Spinal cord (tissue), 10 donors: ENCODE results near the gene MYT1. TPM values are rescaled to one million over a fixed set of nuclear protein-coding genes. Genes with fewer than 3 reads are reported as not detected.

Experiments used
- DNase-seq, 6 donors: peaks; one replicate each; pipeline versions ENCODE4 v3.0.0 to v3.0.0-alpha.2; 2013 to 2015; ENCODE audit warnings: low spot score in 6 of 6, low read depth in 4 of 6
- H3K27ac ChIP-seq: one replicate; pipeline ENCODE4 v1.5.1; 2013; ENCODE audit warnings: low read depth, low read length, control low read depth
- H3K27me3 ChIP-seq: one replicate; pipeline ENCODE4 v1.6.1; 2013; ENCODE audit warnings: low read length; ENCODE audit not compliant: control insufficient read depth, insufficient read depth
- H3K36me3 ChIP-seq: one replicate; pipeline ENCODE4 v1.6.1; 2013; ENCODE audit warnings: low read length; ENCODE audit not compliant: control insufficient read depth, insufficient read depth
- H3K4me1 ChIP-seq: one replicate; pipeline ENCODE4 v1.6.1; 2013; ENCODE audit warnings: low read length; ENCODE audit not compliant: control insufficient read depth, insufficient read depth
- H3K4me3 ChIP-seq: one replicate; pipeline ENCODE4 v1.5.1; 2013; ENCODE audit warnings: low read depth, low read length, control low read depth
- H3K9me3 ChIP-seq: one replicate; pipeline ENCODE4 v1.6.1; 2013; ENCODE audit warnings: low read length; ENCODE audit not compliant: control insufficient read depth, insufficient read depth
- WGBS: methylation state at CpG from one replicate; pipeline ENCODE4 v1.1.5; 2013; ENCODE audit warnings: missing lambda C conversion rate; ENCODE audit not compliant: insufficient coverage; 5-methylcytosine and 5-hydroxymethylcytosine counted together
- polyA plus RNA-seq, 2 donors: library from polyadenylated mRNA; unstranded; fragments of 120-200 nt; gene quantifications; one replicate each; pipeline ENCODE4 v1.2.1, GENCODE V29; 2013; ENCODE audit not compliant: insufficient read length in 2 of 2
- total RNA-seq, 2 donors: library from RNA; depleted of rRNA in 1 of 2; stranded (reverse); fragments of 120-200 nt in 1 of 2; fragments of >200 nt in 1 of 2; gene quantifications; one replicate each; pipeline versions ENCODE4 v1.2.3 to v1.2.4, GENCODE V29; 2013 to 2014
- donor health status: healthy.

MYT1 gene
- total and polyA plus RNA-seq, 4 donors: 6.1 to 21.4 (median 13.5) TPM

DNA sequence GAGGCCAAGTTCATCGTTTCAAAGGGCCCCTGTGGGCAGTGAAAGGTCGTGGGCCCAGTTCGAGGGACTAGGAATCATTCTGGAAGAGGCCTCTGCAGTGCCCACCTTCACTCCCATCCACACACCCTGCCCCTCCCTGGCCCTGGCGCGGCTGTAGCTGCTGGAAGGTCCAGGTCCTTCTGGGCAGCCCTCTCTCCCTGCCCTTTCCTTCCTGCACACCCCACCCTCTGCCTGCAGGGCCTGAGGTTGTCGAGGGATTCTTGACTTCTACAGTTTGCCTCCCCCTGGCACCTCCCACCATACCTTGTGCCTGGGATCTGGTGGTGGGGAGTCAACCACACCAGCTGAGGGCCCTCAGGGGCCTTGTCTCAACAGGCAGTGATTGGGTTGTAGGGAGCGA, 4.5 kb upstream of the MYT1 start:
- 59% methylated on average over 6 of the region's 7 CpGs for WGBS
- Histone ChIP-seq H3K27ac (no peak overlapping the region), H3K4me1 (peaks cover 68% of the 10 kb centered on the region), H3K9me3 (no peaks in the 10 kb centered on the region), H3K27me3 (peaks cover 23% of the 10 kb centered on the region), H3K36me3 (no peaks in the 10 kb centered on the region), H3K4me3 (no peak overlapping the region)
- no peak for DNase-seq

GRCh38 chr20:64160118-64160517, 4.1 kb upstream of the MYT1 start:
- Histone ChIP-seq H3K36me3 (no peaks in the 10 kb centered on the region), H3K4me3 (no peak overlapping the region), H3K9me3 (no peaks in the 10 kb centered on the region), H3K4me1 (peaks cover 64% of the 10 kb centered on the region), H3K27me3 (peaks cover 23% of the 10 kb centered on the region), H3K27ac (peak overlapping the region; percentile 67)
- 29% methylated on average over 2 of the region's 5 CpGs for WGBS
- peak in 2 of 6 donors; percentile 69 to 79 for DNase-seq

- Histone ChIP-seq H3K4me3 (peak overlapping the region; percentile 12), H3K4me1 (peaks cover 58% of the 10 kb centered on the region), H3K27ac (peak overlapping the region; percentile 67), H3K9me3 (no peaks in the 10 kb centered on the region), H3K27me3 (peaks cover 23% of the 10 kb centered on the region), H3K36me3 (no peaks in the 10 kb centered on the region)
- peak in 2 of 6 donors; percentile 73 to 76 for DNase-seq
- WGBS: 30% methylated on average over 26 of the region's 32 CpGs
These were observed 3.5 kb upstream of the MYT1 start for GRCh38 chr20:64160526-64161355.

GRCh38 chr20:64161356-64162238, 2.7 kb upstream of the MYT1 start:
- WGBS: 10% methylated on average over 24 of the region's 33 CpGs
- peaks cover 23% of the 10 kb centered on the region for H3K27me3 ChIP-seq
- no peaks in the 10 kb centered on the region for H3K36me3 ChIP-seq
- H3K4me1 ChIP-seq: peaks cover 58% of the 10 kb centered on the region
- H3K9me3 ChIP-seq: no peaks in the 10 kb centered on the region
- H3K4me3 ChIP-seq: peak overlapping the region; percentile 10
- DNase-seq: peak in 2 of 6 donors; percentile 83 to 86
- peak overlapping the region; percentile 67 for H3K27ac ChIP-seq

DNA sequence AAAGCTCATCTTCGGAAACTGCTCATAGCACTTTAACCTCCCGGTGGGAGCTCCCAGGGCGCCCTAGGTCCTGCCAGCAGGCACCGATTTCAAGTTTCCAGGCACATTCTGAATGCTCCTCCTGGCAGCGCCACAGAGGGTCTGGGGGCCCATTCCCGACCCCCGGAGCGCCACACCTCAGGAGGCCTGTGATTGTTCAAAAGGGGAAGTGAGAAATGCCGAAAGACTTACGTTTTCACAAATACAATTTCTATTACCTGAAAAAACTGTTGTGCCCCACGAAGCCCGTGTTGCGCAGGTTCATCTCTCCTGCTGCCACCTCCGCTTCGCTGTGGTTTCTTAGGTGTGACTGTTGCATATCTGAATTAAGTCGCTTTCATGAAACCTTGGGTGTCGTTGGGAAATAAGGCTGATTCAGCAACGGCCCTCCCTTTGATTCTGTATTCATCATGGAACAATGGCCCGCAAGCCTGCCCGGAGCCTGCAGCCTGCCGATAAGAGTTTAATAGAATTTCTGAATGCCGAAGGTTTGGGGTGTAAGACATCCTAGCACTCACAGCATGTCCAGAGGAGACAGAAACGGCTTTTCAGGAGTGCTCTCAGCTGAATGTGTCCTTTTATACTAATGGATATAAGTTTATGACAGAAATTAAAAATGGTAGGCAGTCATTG, 1.9 kb upstream of the MYT1 start:
- WGBS: 29% methylated on average over 17 of the region's 23 CpGs
- Histone ChIP-seq H3K9me3 (no peaks in the 10 kb centered on the region), H3K4me1 (peaks cover 58% of the 10 kb centered on the region), H3K36me3 (no peaks in the 10 kb centered on the region), H3K27ac (peak overlapping the region; percentile 67), H3K27me3 (peaks cover 23% of the 10 kb centered on the region), H3K4me3 (peak overlapping the region; percentile 10)
- peak in 2 of 6 donors; percentile 40 to 70 for DNase-seq

GRCh38 chr20:64163776-64164122, 503 bp upstream of the MYT1 start:
- no peak for DNase-seq

GRCh38 chr20:64165866-64166600, 1.8 kb downstream of the MYT1 start:
- H3K27ac ChIP-seq: peak overlapping the region; percentile 57
- H3K27me3 ChIP-seq: peaks cover 11% of the 10 kb centered on the region
- H3K4me1 ChIP-seq: peaks cover 59% of the 10 kb centered on the region
- DNase-seq: peak in 2 of 6 donors; percentile 57 to 60
- H3K4me3 ChIP-seq: peak overlapping the region; percentile 47
- H3K36me3 ChIP-seq: peaks cover 4% of the 10 kb centered on the region
- WGBS: 59% methylated on average over 11 of the region's 14 CpGs
- no peaks in the 10 kb centered on the region for H3K9me3 ChIP-seq

More at GRCh38 chr20:64163776-64164122, 503 bp upstream of the MYT1 start:
- Histone ChIP-seq H3K4me3 (peak overlapping the region; percentile 47), H3K4me1 (peaks cover 65% of the 10 kb centered on the region), H3K36me3 (no peaks in the 10 kb centered on the region), H3K27me3 (peaks cover 23% of the 10 kb centered on the region), H3K27ac (no peak overlapping the region), H3K9me3 (no peaks in the 10 kb centered on the region)
- no CpG with 5 or more reads among the region's 5 CpGs for WGBS

DNA sequence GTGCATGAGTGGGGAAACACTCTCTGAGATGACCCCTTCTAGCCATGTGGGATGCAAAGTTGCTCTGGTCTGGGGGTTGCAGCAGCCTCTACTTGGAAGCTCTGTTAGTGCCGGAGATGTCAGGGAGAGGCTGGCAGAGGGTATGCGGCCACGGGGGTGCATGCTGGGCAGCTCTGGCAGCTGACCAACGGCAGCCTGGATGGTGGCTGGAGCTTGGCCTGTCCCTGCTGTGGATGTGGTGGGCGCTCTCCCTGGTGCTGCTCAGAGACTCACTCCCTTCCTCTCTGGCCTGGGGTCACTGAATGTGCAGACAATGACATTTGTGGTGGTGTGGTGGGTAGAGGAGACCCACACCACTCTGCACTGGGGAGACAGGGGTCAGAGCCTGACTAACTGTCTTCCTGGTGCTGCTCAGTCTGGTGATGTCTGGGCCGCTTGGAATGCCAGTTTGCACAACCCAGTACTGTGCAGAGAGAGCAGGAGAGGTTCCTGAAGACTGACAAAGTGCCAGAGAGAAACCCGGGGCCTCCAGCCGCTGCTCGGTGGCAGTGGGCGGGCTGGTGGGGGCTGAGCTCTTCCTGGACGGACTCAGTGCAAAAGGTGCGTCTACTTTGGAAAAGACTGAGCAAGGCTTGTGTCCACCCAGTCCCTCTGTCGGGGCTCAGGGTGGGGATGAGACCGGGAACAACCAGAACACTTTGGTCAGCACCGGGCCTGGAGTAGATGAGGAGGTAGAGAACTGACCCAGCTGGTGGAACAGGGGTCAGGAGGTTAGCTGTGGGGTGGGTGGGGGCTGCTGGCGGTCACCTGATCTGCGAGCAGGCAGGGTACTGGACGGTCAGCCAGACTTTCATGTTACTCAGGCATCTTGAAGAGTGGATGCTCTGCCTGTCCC, 2.7 kb downstream of the MYT1 start:
- Histone ChIP-seq H3K27ac (no peak overlapping the region), H3K27me3 (peaks cover 9% of the 10 kb centered on the region), H3K4me3 (peak overlapping the region; percentile 47), H3K4me1 (peaks cover 58% of the 10 kb centered on the region), H3K36me3 (peaks cover 4% of the 10 kb centered on the region), H3K9me3 (no peaks in the 10 kb centered on the region)
- peak in 2 of 6 donors; percentile 28 to 38 for DNase-seq
- 39% methylated on average over 17 of the region's 18 CpGs for WGBS
